Loucy (cell line): Measurements from ENCODE around the gene CCL25.

Experiments
- H2AFZ ChIP-seq: fragments of 200-600 bp; sonication (generic); 2 replicates; pipeline ENCODE4 v1.6.0; 2016; ENCODE audit warnings: antibody characterized with exemption, mild to moderate bottlenecking, low read length, moderate library complexity
- H3F3A ChIP-seq: fragments of 200-600 bp; 2 replicates; pipeline ENCODE4 v1.6.0; 2016; ENCODE audit warnings: antibody characterized with exemption, low read depth, mild to moderate bottlenecking
- H3K27me3 ChIP-seq: fragments of 200-600 bp; sonication (generic); 2 replicates; pipeline ENCODE4 v1.6.1; 2014; ENCODE audit warnings: low read length, mild to moderate bottlenecking; ENCODE audit not compliant: insufficient read depth, poor library complexity, severe bottlenecking
- H3K36me3 ChIP-seq: fragments of 200-600 bp; sonication (generic); 2 replicates; pipeline ENCODE4 v1.6.1; 2016; ENCODE audit warnings: low read length; ENCODE audit not compliant: insufficient read depth
- H3K4me1 ChIP-seq: fragments of 200-600 bp; sonication (generic); 2 replicates; pipeline ENCODE4 v1.5.1; 2014; ENCODE audit warnings: low read length, mild to moderate bottlenecking; ENCODE audit not compliant: insufficient read depth, poor library complexity, severe bottlenecking
- H3K4me2 ChIP-seq: fragments of 200-600 bp; sonication (generic); 2 replicates; pipeline ENCODE4 v1.6.0; 2014; ENCODE audit warnings: antibody characterized with exemption, low read length, low read depth, mild to moderate bottlenecking; ENCODE audit not compliant: poor library complexity, severe bottlenecking
- H3K4me3 ChIP-seq: fragments of 200-600 bp; sonication (generic); 2 replicates; pipeline ENCODE4 v1.5.1; 2014; ENCODE audit warnings: low read length, mild to moderate bottlenecking, mixed read lengths; ENCODE audit not compliant: poor library complexity, severe bottlenecking
- H3K79me2 ChIP-seq: fragments of 200-600 bp; sonication (generic); 2 replicates; pipeline ENCODE4 v1.6.1; 2014; ENCODE audit warnings: low read length; ENCODE audit not compliant: insufficient read depth
- H3K9ac ChIP-seq: fragments of 200-600 bp; sonication (generic); 2 replicates; pipeline ENCODE4 v1.6.0; 2014; ENCODE audit warnings: mild to moderate bottlenecking, low read depth, low read length, moderate library complexity; ENCODE audit not compliant: poor library complexity, severe bottlenecking
- H3K9me2 ChIP-seq: fragments of 200-600 bp; sonication (generic); replicated peaks from 2 replicates; pipeline ENCODE4 v1.6.1; 2016; ENCODE audit warnings: low read depth, low read length, mixed read lengths
- H3K9me3 ChIP-seq: fragments of 200-600 bp; sonication (generic); 2 replicates; pipeline ENCODE4 v1.6.1; 2014; ENCODE audit warnings: mild to moderate bottlenecking, antibody characterized with exemption, low read length, low read depth; ENCODE audit not compliant: insufficient read depth
- H4K20me1 ChIP-seq: fragments of 200-600 bp; sonication (generic); 2 replicates; pipeline ENCODE4 v1.6.0; 2014; ENCODE audit warnings: antibody characterized with exemption, low read length, mild to moderate bottlenecking; ENCODE audit not compliant: insufficient read depth, poor library complexity, severe bottlenecking
- EZH2phosphoT487 ChIP-seq: fragments of 200-600 bp; IDR thresholded peaks from 2 replicates; pipeline ENCODE4 v1.6.1; 2018; ENCODE audit warnings: antibody characterized with exemption, mild to moderate bottlenecking, moderate library complexity, borderline replicate concordance
- TF ChIP-seq, protein P1 (sequence below): fragments of 200-600 bp; sonication (generic); conservative IDR thresholded peaks from 2 replicates; pipeline ENCODE4 v1.5.1; 2014; ENCODE audit warnings: mild to moderate bottlenecking, antibody characterized with exemption, low read length

The CCL25 gene

DNA sequence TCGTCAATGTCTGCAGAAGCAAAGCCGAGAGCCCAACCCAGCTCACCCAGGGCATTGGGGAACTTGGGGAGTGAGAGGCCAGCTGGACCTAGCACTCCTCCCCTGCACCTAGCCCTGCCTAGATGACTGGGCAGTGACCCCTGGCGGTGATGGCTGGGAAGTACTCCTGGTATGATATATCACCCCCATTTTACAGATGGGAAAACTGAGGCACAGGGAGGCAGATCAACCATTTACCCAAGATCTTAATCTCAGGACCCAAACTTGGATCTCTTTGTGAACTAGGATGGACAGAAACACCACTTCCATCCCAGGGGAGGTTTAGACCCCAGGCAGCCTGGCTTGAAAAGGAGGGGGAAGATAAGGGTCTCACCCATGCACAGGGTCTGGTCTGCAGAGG, 43.5 kb downstream of the CCL25 start:
- Histone ChIP-seq H3K9ac (no peak overlapping the region), H4K20me1 (no peaks in the 10 kb centered on the region), H3F3A (no peaks in the 10 kb centered on the region), H3K9me2 (no peaks in the 10 kb centered on the region), H3K4me3 (no peak overlapping the region), H3K4me1 (no peaks in the 10 kb centered on the region), H3K4me2 (no peak overlapping the region), H3K36me3 (no peaks in the 10 kb centered on the region), H3K79me2 (no peaks in the 10 kb centered on the region), H3K27me3 (no peaks in the 10 kb centered on the region), H3K9me3 (peaks cover 13% of the 10 kb centered on the region; the same call in 1 of the 2 replicates), H2AFZ (no peak overlapping the region)
- TF ChIP-seq, protein P1, sequence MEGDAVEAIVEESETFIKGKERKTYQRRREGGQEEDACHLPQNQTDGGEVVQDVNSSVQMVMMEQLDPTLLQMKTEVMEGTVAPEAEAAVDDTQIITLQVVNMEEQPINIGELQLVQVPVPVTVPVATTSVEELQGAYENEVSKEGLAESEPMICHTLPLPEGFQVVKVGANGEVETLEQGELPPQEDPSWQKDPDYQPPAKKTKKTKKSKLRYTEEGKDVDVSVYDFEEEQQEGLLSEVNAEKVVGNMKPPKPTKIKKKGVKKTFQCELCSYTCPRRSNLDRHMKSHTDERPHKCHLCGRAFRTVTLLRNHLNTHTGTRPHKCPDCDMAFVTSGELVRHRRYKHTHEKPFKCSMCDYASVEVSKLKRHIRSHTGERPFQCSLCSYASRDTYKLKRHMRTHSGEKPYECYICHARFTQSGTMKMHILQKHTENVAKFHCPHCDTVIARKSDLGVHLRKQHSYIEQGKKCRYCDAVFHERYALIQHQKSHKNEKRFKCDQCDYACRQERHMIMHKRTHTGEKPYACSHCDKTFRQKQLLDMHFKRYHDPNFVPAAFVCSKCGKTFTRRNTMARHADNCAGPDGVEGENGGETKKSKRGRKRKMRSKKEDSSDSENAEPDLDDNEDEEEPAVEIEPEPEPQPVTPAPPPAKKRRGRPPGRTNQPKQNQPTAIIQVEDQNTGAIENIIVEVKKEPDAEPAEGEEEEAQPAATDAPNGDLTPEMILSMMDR: no peak; the same call in 1 of the 2 replicates
- TF ChIP-seq EZH2phosphoT487: no peak

DNA sequence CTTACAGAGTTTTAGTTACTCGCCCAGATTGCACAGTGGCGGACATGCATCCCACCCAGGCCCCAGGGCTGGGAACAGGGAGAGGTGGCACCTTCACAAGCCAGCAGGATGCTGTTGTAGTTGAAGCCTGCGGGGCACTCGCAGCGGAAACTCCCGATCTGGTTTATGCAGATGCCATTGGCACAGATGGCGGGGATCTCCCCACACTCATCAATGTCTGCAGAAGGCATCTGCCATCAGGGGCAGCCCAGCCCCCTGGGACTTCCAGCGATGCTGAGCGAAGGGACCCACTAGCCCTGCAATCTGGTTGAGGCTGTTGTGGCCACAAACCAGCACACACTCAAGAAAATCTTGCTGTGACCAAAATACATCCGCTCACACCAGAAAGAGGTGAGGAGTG, 44.6 kb downstream of the CCL25 start:
- H3K27me3 ChIP-seq: no peaks in the 10 kb centered on the region
- no peaks in the 10 kb centered on the region for H3F3A ChIP-seq
- H3K4me3 ChIP-seq: no peak overlapping the region
- TF ChIP-seq, protein P1: no peak
- no peak for TF ChIP-seq EZH2phosphoT487
- no peaks in the 10 kb centered on the region for H3K4me1 ChIP-seq
- no peak overlapping the region for H3K9ac ChIP-seq
- H4K20me1 ChIP-seq: no peaks in the 10 kb centered on the region
- H3K9me3 ChIP-seq: peaks cover 13% of the 10 kb centered on the region; the same call in 1 of the 2 replicates
- no peaks in the 10 kb centered on the region for H3K9me2 ChIP-seq
- H3K36me3 ChIP-seq: no peaks in the 10 kb centered on the region
- H3K4me2 ChIP-seq: no peak overlapping the region
- no peak overlapping the region for H2AFZ ChIP-seq
- H3K79me2 ChIP-seq: no peaks in the 10 kb centered on the region

DNA sequence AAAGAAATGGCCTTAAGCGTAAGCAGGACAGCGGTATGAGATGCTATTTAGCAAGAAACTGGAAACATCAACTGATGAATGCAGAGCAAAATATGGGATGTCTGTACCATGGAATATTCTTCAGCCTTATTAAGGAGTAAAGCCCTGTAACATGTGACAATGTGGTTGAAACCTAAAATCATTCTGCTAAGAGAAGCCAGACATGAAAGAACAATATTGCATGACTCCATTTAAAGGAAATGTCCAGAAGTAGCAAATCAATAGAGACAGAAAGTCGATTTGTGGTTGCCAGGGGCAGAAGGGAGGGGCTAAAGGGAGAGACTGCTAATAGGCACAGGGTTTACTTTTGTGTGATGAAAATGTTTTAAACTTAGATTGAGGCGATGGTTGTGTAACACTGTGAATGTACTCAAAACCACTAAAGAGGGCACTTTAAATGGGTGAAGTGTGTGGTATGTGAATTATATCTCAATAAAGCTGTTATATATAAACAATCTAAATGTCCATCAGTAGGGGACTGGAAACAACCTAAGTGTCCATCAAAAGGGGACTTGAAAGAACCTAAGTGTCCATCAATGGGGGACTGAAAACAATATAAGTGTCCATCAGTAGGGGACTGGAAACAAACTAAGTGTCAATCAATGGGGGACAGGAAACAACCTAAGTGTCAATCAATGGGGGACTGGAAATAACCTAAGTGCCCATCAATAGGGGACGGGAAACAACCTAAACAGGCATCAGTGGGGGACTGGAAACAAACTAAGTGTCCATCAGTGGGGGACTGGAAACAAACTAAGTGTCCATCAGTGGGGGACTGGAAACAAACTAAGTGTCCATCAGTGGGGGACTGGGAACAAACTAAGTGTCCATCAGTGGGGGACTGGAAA, 45.4 kb downstream of the CCL25 start:
- no peaks in the 10 kb centered on the region for H3K79me2 ChIP-seq
- H3K4me3 ChIP-seq: no peak overlapping the region
- H3K9me3 ChIP-seq: peaks cover 13% of the 10 kb centered on the region; the same call in 1 of the 2 replicates
- H3K9me2 ChIP-seq: no peaks in the 10 kb centered on the region
- no peak for TF ChIP-seq EZH2phosphoT487
- TF ChIP-seq, protein P1: no peak
- H3K36me3 ChIP-seq: no peaks in the 10 kb centered on the region
- H3K4me1 ChIP-seq: no peaks in the 10 kb centered on the region
- no peaks in the 10 kb centered on the region for H4K20me1 ChIP-seq
- H2AFZ ChIP-seq: no peak overlapping the region
- H3K27me3 ChIP-seq: no peaks in the 10 kb centered on the region
- H3K9ac ChIP-seq: no peak overlapping the region
- H3K4me2 ChIP-seq: no peak overlapping the region
- H3F3A ChIP-seq: no peaks in the 10 kb centered on the region
